GM18873 (cell line): ENCODE measurements around the gene AGPS.

Source experiments
- ATAC-seq: cut with Tn5 transposase; IDR thresholded peaks from one replicate; pipeline ENCODE4 v1.9.1; 2021; ENCODE audit warnings: mild to moderate bottlenecking, moderate library complexity, moderate number of reproducible peaks; ENCODE audit not compliant: unreplicated experiment, low FRiP score

The AGPS gene

GRCh38 chr2:177579486-177580036 is 187.0 kb downstream of the AGPS start:
- no peak for ATAC-seq

- no peak for ATAC-seq
Observed at GRCh38 chr2:177582000-177582399, 189.4 kb downstream of the AGPS start.

- ATAC-seq, result no peak
Observed at GRCh38 chr2:177584030-177584692, 191.6 kb downstream of the AGPS start.

- no peak for ATAC-seq
Observed at GRCh38 chr2:177585234-177585863, 192.8 kb downstream of the AGPS start.

GRCh38 chr2:177586154-177586553 is 193.6 kb downstream of the AGPS start:
- ATAC-seq, result no peak

GRCh38 chr2:177587371-177587770 is 194.8 kb downstream of the AGPS start:
- ATAC-seq, result no peak

GRCh38 chr2:177588671-177589070 is 196.1 kb downstream of the AGPS start:
- no peak for ATAC-seq

GRCh38 chr2:177589186-177589585 is 196.6 kb downstream of the AGPS start:
- no peak for ATAC-seq

GRCh38 chr2:177592397-177592796 is 199.8 kb downstream of the AGPS start:
- no peak for ATAC-seq

- ATAC-seq, result no peak
Observed at GRCh38 chr2:177592945-177593344, 200.4 kb downstream of the AGPS start.

- no peak for ATAC-seq
Observed at GRCh38 chr2:177593402-177593801, 200.8 kb downstream of the AGPS start.
